DOHH2 (cell line): Measurements from ENCODE around the gene KBTBD13.
"Not testable (repeated sequence)": the region's sequence is repeated elsewhere in the genome, so short reads cannot be mapped to it uniquely, and the experiment has no call there.

Experiments used
- H3F3A ChIP-seq: fragments of 200-600 bp; sonication (generic), shearing (Covaris generic); 2 replicates; pipeline ENCODE4 v1.6.0; 2016; ENCODE audit warnings: antibody characterized with exemption, mild to moderate bottlenecking; ENCODE audit not compliant: control insufficient read depth, insufficient read depth
- H3K27ac ChIP-seq: fragments of 200-600 bp; sonication (generic); 2 replicates; pipeline ENCODE4 v1.5.1; 2014; ENCODE audit warnings: low read depth, mild to moderate bottlenecking, low read length, moderate library complexity
- H3K27me3 ChIP-seq: fragments of 200-600 bp; sonication (generic); 2 replicates; pipeline ENCODE4 v1.6.1; 2014; ENCODE audit warnings: mild to moderate bottlenecking, low read length, mixed read lengths; ENCODE audit not compliant: control insufficient read depth
- H3K36me3 ChIP-seq: fragments of 200-600 bp; sonication (generic); 2 replicates; pipeline ENCODE4 v1.6.1; 2014; ENCODE audit warnings: mild to moderate bottlenecking, low read length, moderate library complexity, mixed read lengths; ENCODE audit not compliant: control insufficient read depth
- H3K4me1 ChIP-seq: fragments of 200-600 bp; sonication (generic); 2 replicates; pipeline ENCODE4 v1.6.1; 2014; ENCODE audit warnings: mild to moderate bottlenecking, low read length, mixed read lengths; ENCODE audit not compliant: control insufficient read depth
- H3K4me2 ChIP-seq: fragments of 200-600 bp; sonication (generic); 2 replicates; pipeline ENCODE4 v1.6.0; 2014; ENCODE audit warnings: mild to moderate bottlenecking, low read length, moderate library complexity
- H3K4me3 ChIP-seq: fragments of 200-600 bp; sonication (generic); 2 replicates; pipeline ENCODE4 v1.5.1; 2014; ENCODE audit warnings: mild to moderate bottlenecking, low read length, mixed read lengths
- H3K79me2 ChIP-seq: fragments of 200-600 bp; sonication (generic); 2 replicates; pipeline ENCODE4 v1.6.1; 2014; ENCODE audit warnings: mild to moderate bottlenecking, low read length, mixed read lengths; ENCODE audit not compliant: control insufficient read depth
- H3K9me2 ChIP-seq: fragments of 200-600 bp; sonication (generic); replicated peaks from 2 replicates; pipeline ENCODE4 v1.6.1; 2014; ENCODE audit warnings: mild to moderate bottlenecking, low read length, mixed read lengths; ENCODE audit not compliant: control insufficient read depth
- H3K9me3 ChIP-seq: fragments of 200-600 bp; sonication (generic); 2 replicates; pipeline ENCODE4 v1.6.1; 2014; ENCODE audit warnings: antibody characterized with exemption, low read length, mixed read lengths; ENCODE audit not compliant: control insufficient read depth, insufficient read depth
- H4K20me1 ChIP-seq: fragments of 200-600 bp; sonication (generic); 2 replicates; pipeline ENCODE4 v1.6.0; 2014; ENCODE audit warnings: low read depth, mild to moderate bottlenecking, antibody characterized with exemption, low read length, moderate library complexity; ENCODE audit not compliant: control insufficient read depth, insufficient read depth
- CTCF ChIP-seq: fragments of 200-600 bp; sonication (generic); IDR thresholded peaks from one replicate; pipeline ENCODE4 v1.5.1; 2014; ENCODE audit warnings: antibody characterized with exemption, mild to moderate bottlenecking, low read depth, low read length; ENCODE audit not compliant: poor library complexity, severe bottlenecking
- EZH2phosphoT487 ChIP-seq: fragments of 200-600 bp; sonication (generic); IDR thresholded peaks from 2 replicates; pipeline ENCODE4 v1.6.1; 2017; ENCODE audit warnings: borderline replicate concordance, mild to moderate bottlenecking, antibody characterized with exemption, low read length, moderate library complexity, mixed read lengths

KBTBD13 gene

GRCh38 chr15:65091946-65092770 lies 15.6 kb downstream of the KBTBD13 start:
- TF ChIP-seq CTCF (no peak), EZH2phosphoT487 (no peak)
- H3K27me3 ChIP-seq = no peaks in the 10 kb centered on the region
- no peak overlapping the region for H3K4me2 ChIP-seq
- H4K20me1 ChIP-seq = no peaks in the 10 kb centered on the region
- no peaks in the 10 kb centered on the region for H3K9me2 ChIP-seq
- H3K4me1 ChIP-seq = no peaks in the 10 kb centered on the region
- no peak overlapping the region for H3K27ac ChIP-seq
- no peaks in the 10 kb centered on the region for H3K36me3 ChIP-seq
- no peak overlapping the region for H3K4me3 ChIP-seq
- no peaks in the 10 kb centered on the region for H3K79me2 ChIP-seq
- no peaks in the 10 kb centered on the region for H3K9me3 ChIP-seq
- no peaks in the 10 kb centered on the region for H3F3A ChIP-seq

DNA sequence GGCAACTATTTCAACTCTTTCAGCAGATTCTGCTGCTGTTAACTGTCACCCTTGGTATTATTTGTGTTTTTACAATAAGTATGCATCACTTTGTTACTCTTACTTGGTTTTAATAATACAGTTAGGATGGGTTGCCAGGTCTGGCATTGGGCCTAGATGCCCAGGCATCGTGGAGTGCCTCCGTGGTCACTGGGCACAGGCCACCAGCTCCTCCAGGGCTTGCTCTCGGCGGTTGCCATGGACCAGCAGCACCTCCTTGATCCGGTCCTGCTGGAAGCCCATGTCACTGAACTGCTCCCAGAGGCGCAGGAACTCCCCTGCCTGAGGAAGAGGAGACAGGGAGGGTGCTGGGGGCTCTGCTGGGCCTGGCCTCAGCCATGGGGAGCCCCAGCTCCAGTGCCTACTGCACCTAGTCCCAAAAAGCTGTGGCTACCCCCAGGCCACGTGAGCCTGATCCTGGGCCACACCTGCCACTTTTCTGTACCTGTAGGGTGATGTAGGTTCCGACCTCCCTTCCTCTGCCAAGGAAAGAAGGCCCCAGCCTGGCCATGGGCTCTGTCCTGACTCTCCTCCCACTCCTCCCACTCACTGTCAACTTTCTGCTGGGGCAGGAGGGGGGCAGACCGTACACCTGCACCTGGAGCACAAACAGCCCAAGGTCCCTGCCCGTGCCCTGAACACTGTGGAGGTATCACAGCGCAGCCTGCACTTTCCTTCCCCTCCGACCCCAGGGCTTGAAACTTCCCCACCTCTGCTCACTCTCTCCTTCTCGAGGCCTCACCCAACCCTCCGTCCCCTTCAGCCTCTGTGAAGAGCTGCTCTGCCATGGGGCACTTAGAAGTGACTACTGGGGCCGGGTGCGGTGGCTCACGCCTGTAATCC lies 16.6 kb downstream of the KBTBD13 start:
- Histone ChIP-seq H3K9me3 (no peaks in the 10 kb centered on the region), H3K36me3 (peaks cover 5% of the 10 kb centered on the region), H3K27ac (no peak overlapping the region), H3K4me3 (no peak overlapping the region), H3K4me1 (no peaks in the 10 kb centered on the region), H3K79me2 (no peaks in the 10 kb centered on the region), H4K20me1 (no peaks in the 10 kb centered on the region), H3F3A (no peaks in the 10 kb centered on the region), H3K9me2 (no peaks in the 10 kb centered on the region), H3K4me2 (no peak overlapping the region), H3K27me3 (no peaks in the 10 kb centered on the region)
- no peak for TF ChIP-seq CTCF
- TF ChIP-seq EZH2phosphoT487 = no peak

- not testable (repeated sequence) for H3K9me2 ChIP-seq, H3K4me2 ChIP-seq, H3K4me3 ChIP-seq, H3K27ac ChIP-seq, H3K79me2 ChIP-seq, H3K27me3 ChIP-seq, H3F3A ChIP-seq, H3K9me3 ChIP-seq, H4K20me1 ChIP-seq, H3K4me1 ChIP-seq
- H3K36me3 ChIP-seq = peaks cover 12% of the 10 kb centered on the region
Observed at GRCh38 chr15:65093793-65094170, 17.2 kb downstream of the KBTBD13 start.
